ENCODE results near the gene MS4A7.
"Not testable (repeated sequence)": the region's sequence is repeated elsewhere in the genome, so short reads cannot be mapped to it uniquely, and the experiment has no call there.

The MS4A7 gene

DNA sequence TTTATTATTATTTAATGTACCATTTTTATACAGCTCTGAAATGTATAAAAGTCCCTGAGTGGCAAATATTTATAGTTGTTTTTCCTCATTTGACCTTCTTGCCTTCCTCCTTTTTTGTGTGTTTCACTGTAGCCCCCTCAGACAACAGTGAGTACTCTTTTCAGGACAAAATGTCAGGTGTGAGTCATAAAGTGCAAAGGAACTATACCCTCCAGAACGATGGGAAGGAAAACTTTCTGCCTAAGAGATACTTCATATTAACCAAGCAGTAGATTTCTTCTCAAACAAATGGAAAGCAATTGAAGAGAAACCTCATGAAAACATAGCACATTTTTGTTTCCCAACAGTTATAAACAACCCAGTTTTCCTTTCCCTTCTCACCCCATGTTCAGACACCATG lies 16.1 kb upstream of the MS4A7 start:
- H3K4me3 ChIP-seq (ENCODE audit: low read length) = no peak overlapping the region
- TF ChIP-seq ZNF274 (IDR thresholded peaks at IDR 0.05; ENCODE audit: low read depth, low read length) = no peak

DNA sequence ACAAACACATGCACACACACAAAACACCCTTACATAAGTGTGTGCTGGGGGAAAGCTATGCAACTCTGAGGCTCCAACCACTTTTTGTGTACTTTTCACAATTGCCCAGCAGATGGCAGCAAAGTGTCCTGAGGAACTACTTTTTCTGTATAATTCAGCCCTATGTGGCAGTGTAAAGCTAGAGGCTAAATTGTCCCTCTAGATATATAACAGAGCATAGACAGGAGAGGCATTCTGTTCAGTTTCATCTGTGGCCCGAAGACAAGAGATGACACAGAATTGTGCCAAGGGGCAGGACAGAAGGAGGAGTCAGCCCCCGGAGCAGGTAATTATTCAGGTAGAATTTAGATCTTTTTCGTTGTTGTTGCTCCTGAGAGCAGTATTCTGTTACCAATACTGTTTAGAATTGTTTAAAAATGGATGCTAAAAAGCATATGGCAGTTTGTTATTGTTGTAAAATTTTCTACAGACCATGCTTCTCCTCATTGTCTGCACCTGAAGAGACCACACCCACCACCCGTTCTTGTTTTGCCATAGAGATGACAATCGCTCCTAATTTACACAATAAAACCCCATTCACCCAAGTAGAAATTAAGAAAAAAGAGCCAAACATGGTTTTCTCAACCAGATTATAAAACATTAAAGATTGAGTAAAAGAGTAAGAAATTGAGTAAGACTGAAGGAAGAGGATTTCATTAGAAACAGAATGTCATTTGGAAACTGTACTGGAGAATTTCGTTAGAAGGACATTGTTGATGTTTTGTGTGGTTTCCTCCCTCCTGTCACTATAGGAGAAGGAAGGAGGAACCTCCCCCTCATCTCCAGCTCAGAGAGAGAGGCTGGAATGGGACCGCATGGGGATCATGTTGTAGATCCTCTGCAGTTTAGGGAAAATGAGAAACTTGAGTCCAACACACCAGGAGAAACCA lies 14.5 kb upstream of the MS4A7 start:
- TF ChIP-seq ZNF274 (IDR thresholded peaks at IDR 0.05; ENCODE audit: low read depth, low read length) = no peak
- peak overlapping the region; percentile 46; the same call in 1 of the 2 replicates for H3K4me3 ChIP-seq (ENCODE audit: low read length)

DNA sequence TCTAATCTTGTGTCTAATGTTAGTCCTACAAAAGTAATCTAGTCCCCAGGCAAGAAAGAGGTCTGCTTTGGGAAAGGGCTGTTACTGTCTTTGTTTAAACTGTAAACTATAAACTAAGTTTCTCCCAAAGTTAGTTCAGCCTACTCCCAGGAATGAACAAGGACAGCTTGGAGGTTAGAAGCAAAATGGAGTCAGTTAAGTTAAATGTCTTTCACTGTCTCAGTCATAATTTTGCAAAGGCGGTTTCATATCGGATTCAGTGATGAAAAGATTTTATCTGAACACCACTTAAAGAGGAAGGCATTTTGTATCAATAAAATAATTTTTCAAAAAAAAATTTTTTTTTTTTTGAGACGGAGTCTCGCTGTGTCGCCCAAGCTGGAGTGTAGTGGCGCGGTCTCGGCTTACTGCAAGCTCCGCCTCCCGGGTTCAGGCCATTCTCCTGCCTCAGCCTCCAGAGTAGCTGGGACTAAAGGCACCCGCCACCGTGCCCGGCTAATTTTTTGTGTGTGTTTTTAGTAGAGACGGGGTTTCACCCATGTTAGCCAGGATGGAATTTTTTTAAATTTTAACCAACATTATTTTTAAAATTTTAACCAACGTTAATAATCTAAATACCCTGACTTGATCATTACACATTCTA lies 11.9 kb upstream of the MS4A7 start:
- not testable (repeated sequence) for H3K4me3 ChIP-seq (ENCODE audit: low read length)

DNA sequence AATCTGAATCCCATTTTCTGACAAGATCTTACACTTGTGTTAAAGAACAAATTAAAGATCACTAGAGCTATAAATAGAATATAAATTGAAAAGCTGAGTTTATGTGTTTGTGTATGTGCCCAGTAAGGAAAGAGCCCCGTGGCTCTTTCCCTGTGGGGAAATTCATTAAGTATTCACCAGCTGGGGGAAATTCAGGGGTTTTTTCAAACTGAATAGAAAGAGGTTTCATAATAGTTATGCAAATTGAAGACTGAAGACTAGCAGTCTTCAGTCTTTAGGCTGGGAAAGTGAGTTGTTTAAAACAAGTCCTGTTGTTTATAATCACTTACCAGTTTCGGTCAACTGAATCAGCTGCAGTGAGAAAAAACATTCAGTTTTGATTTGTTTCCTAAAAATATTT lies 11.3 kb upstream of the MS4A7 start:
- no peak for TF ChIP-seq ZNF274 (IDR thresholded peaks at IDR 0.05; ENCODE audit: low read depth, low read length)
- H3K4me3 ChIP-seq (ENCODE audit: low read length) = no peak overlapping the region

DNA sequence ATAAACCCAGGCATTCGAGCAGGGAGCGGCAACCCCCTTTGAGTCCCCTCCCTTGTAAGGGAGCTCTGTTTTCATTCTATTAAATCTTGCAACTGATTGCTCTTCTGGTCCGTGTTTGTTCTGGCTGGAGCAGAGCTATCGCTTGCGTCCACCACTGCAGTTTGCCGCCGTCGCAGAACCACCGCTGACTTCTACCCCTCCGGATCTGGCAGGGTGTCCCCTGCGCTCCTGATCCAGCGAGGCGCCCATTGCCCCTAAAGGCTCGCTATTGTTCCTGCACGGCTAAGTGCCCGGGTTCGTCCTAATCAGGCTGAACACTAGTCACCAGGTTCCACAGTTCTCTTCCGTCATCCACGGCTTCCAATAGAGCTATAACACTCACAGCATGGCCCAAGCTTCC lies 10.4 kb upstream of the MS4A7 start:
- no peak for TF ChIP-seq ZNF274 (IDR thresholded peaks at IDR 0.05; ENCODE audit: low read depth, low read length)
- no peak overlapping the region for H3K4me3 ChIP-seq (ENCODE audit: low read length)

- no peak overlapping the region for H3K4me3 ChIP-seq (ENCODE audit: low read length)
- no peak for TF ChIP-seq ZNF274 (IDR thresholded peaks at IDR 0.05; ENCODE audit: low read depth, low read length)
Observed at GRCh38 chr11:60370252-60370810, 8.0 kb upstream of the MS4A7 start.

DNA sequence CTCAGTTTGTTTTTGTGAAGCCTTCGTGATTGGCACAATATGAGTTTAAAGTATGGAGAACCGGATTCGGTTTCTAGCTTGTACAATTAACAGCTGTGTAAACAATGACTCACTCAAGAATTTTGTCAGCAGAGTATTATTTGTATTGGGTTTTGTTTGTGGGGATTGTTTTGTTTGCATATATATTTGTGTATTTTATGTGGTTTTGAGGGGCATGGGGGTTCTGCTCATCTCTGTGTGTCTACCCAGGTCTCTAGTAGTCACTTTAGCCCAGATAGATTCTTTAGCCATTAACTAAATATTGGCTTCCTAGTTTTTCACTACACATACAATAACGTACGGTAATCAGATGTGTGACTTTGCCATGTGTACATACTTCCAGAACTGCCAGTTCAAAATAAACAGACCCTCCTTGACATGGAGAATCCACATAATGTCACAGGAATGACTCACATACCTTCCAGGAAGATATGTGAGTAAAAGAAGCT lies 7.5 kb upstream of the MS4A7 start:
- TF ChIP-seq ZNF274 (IDR thresholded peaks at IDR 0.05; ENCODE audit: low read depth, low read length) = no peak

GRCh38 chr11:60371386-60371785 lies 6.9 kb upstream of the MS4A7 start:
- TF ChIP-seq ZNF274 (IDR thresholded peaks at IDR 0.05; ENCODE audit: low read depth, low read length) = no peak
- no peak overlapping the region for H3K4me3 ChIP-seq (ENCODE audit: low read length)

More for the DNA sequence above, 7.5 kb upstream of the MS4A7 start:
- H3K4me3 ChIP-seq (ENCODE audit: low read length) = no peak overlapping the region

DNA sequence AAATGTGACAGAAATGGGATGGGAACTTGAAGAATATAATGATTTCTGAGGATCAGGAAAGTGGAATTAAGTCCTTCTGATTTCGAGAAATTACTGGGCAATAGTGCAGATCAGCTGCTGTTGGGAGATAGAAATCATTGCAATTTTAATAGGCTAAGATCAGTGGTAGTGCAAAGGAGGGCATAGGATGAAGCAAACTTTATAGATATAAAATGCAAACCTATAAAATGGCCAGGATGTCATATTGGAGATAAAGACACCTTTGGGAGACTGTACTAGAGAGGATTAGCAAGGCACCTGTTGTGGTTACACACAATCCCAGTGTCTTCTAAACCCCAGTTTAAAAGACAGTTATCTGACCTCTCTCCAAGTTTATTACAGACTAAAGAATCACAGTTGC lies 6.5 kb upstream of the MS4A7 start:
- H3K4me3 ChIP-seq (ENCODE audit: low read length) = no peak overlapping the region
- TF ChIP-seq ZNF274 (IDR thresholded peaks at IDR 0.05; ENCODE audit: low read depth, low read length) = no peak

- no peak overlapping the region for H3K4me3 ChIP-seq (ENCODE audit: low read length)
- TF ChIP-seq ZNF274 (IDR thresholded peaks at IDR 0.05; ENCODE audit: low read depth, low read length) = no peak
Observed at GRCh38 chr11:60372767-60373166, 5.6 kb upstream of the MS4A7 start.

DNA sequence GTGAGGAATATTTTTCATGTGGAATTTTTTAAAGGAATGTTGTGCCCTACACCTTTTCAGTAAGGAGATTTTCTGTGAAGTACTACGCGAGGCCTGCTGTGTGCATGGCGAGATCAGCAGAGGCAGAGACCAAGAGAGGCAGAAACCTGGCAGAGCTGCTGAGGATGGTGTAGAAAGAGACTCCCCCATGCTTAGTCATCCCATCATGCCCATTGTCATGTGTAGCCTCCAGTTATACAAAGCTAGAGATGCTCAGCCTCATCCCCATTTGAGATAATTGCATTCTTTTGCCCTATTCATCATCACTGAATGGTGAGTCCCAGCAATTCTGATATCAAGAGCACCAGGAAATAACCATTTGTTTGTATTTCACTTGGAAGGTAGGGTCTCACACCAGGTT lies 3.0 kb upstream of the MS4A7 start:
- no peak for TF ChIP-seq ZNF274 (IDR thresholded peaks at IDR 0.05; ENCODE audit: low read depth, low read length)
- H3K4me3 ChIP-seq (ENCODE audit: low read length) = no peak overlapping the region

DNA sequence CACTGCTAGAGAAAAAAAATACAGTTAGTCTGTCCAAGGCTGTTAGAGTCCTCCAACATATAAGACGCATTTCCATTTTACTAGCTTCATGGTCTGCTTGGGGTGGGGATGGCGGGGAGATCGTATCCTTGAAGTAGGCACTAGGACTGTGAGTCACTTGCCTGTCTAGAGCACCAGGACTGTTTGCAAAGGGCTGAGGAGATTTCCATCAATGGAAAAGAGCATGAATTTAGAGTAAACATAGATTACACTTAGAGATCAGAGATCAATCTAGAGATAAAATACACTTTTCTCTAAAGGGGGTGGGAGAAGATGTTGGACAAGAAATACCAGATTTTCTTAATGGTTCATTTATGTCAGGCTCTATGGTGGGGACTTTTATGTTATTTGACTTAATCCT lies 1.7 kb upstream of the MS4A7 start:
- H3K4me3 ChIP-seq (ENCODE audit: low read length) = no peak overlapping the region
- TF ChIP-seq ZNF274 (IDR thresholded peaks at IDR 0.05; ENCODE audit: low read depth, low read length) = no peak

- TF ChIP-seq ZNF274 (IDR thresholded peaks at IDR 0.05; ENCODE audit: low read depth, low read length) = no peak
- H3K4me3 ChIP-seq (ENCODE audit: low read length) = peak overlapping the region; percentile 32; the same call in 1 of the 2 replicates
Observed at GRCh38 chr11:60377401-60378136, 763 bp upstream of the MS4A7 start.

DNA sequence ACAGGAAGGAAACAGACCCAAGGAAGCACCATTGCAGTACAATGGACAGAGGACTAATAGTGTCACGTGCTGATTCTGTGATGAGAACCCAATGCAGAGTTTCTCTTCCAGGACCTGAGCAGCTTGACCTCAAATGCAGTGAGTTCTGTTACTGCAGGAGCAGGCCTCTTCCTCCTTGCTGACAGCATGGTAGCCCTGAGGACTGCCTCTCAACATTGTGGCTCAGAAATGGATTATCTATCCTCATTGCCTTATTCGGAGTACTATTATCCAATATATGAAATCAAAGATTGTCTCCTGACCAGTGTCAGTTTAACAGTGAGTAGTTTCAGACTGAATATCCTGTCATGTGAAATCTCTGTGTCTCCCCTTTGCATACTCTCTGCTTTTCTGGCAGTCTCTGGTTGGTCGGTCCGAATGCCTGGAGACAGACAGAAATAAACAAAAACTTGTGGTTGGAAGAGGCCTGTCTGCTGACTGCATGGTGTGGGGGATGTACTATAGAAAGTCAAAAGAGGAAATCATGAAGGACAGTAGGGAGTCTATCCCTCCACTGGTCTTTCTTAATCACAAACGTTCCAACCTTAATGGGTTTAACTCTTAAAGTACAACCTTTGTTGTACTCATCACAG lies 11.1 kb downstream of the MS4A7 start:
- H3K4me3 ChIP-seq (ENCODE audit: low read length) = peak overlapping the region; percentile 29; the same call in 1 of the 2 replicates
- no peak for TF ChIP-seq ZNF274 (IDR thresholded peaks at IDR 0.05; ENCODE audit: low read depth, low read length)

Data from GM08714 (cell line).